ENCODE results near the gene ZFP36L1. TPM values are rescaled to one million over a fixed set of nuclear protein-coding genes. Genes with fewer than 3 reads are reported as not detected.

ZFP36L1 gene
- total and polyA plus RNA-seq, 9 of the 15 experiments (the other 6 are each of a cell fraction or from before 2014, with no cell fraction given) = 1.3 to 26.6 (median 3.7) TPM

GRCh38 chr14:68807987-68808386 is 15.1 kb upstream of the ZFP36L1 start:
- Histone ChIP-seq H4K20me1 (replicated peaks; ENCODE audit: control insufficient read depth, insufficient read depth, low read length) (no peaks in the 10 kb centered on the region), H3K9ac (ENCODE audit: insufficient read depth in 1 of 2, low read depth in 2 of 2, low read length in 2 of 2) (no peak overlapping the region), H3K79me2 (ENCODE audit: control insufficient read depth, insufficient read depth, low read length) (no peaks in the 10 kb centered on the region), H3K9me1 (ENCODE audit: control insufficient read depth, insufficient read depth, low read length) (no peaks in the 10 kb centered on the region), H3K4me1 (replicated peaks in 1 of 2; ENCODE audit: control insufficient read depth in 2 of 2, insufficient read depth in 2 of 2, low read length in 2 of 2) (peaks cover 14 to 23% of the 10 kb centered on the region in 2 experiments; a peak in 4 of 5 replicates), H3K27ac (ENCODE audit: extremely low read depth, low read depth, low read length) (no peak overlapping the region), H3K9me3 (replicated peaks; ENCODE audit: control insufficient read depth, insufficient read depth, low read depth, low read length) (peaks cover 2% of the 10 kb centered on the region; the same call in 1 of the 2 replicates), H3K4me2 (ENCODE audit: insufficient read depth, low read length) (no peak overlapping the region), H3K36me3 (ENCODE audit: control insufficient read depth, insufficient read depth, low read length) (no peaks in the 10 kb centered on the region), H3K27me3 (ENCODE audit: control insufficient read depth in 2 of 2, insufficient read depth in 2 of 2, low read length in 2 of 2) (no peaks in the 10 kb centered on the region), H2AFZ (ENCODE audit: low read depth, low read length) (no peak overlapping the region), H3K4me3 (no peak overlapping the region)
- ChIA-PET POLR2A (interaction anchor here (0.5 kb wide), 1 partner anchor 15 kb away, joined by 3 read pairs; the partner anchor contains the start of gene ZFP36L1), CTCF (ENCODE audit: low intra/inter-chr PET ratio) (no interaction called here)
- intact Hi-C loops (cut with micrococcal nuclease) (no loop called here), in situ Hi-C loops (cut with MboI) (no loop called here)
- peak in 1 of 4 experiments; percentile 3 for DNase-seq (ENCODE audit: extremely low read depth in 1 of 4, low spot score in 3 of 4)
- ATAC-seq = no peak
- 79% methylated on average over 6 of the region's 7 CpGs for WGBS (ENCODE audit: insufficient coverage, low coverage, missing lambda C conversion rate)
- FAIRE-seq = no peak
- no TSS peak for BruUV-seq (replicated peaks)
- no peak for TF ChIP-seq ZNF324 (CRISPR knock-in tag; IDR thresholded peaks at IDR 0.05)
- TF ChIP-seq PHF21A (IDR thresholded peaks at IDR 0.05; ENCODE audit: borderline replicate concordance, low read depth) = no peak
- TF ChIP-seq PHF8 (IDR thresholded peaks at IDR 0.05; ENCODE audit: borderline replicate concordance, low read length) = no peak
- TF ChIP-seq ARID3A (IDR thresholded peaks at IDR 0.05; ENCODE audit: borderline replicate concordance, low read depth, low read length) = no peak
- TF ChIP-seq SRSF3 (IDR thresholded peaks at IDR 0.05; ENCODE audit: insufficient read depth, low read length) = no peak
- TF ChIP-seq ZNF140 (CRISPR knock-in tag; IDR thresholded peaks at IDR 0.05) = no peak
- TF ChIP-seq, protein P1, sequence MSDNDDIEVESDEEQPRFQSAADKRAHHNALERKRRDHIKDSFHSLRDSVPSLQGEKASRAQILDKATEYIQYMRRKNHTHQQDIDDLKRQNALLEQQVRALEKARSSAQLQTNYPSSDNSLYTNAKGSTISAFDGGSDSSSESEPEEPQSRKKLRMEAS (CRISPR knock-in tag; IDR thresholded peaks at IDR 0.05) = no peak
- no peak for TF ChIP-seq L3MBTL2 (IDR thresholded peaks at IDR 0.05)
- TF ChIP-seq ARID1B (IDR thresholded peaks at IDR 0.05) = no peak
- no peak for TF ChIP-seq THAP7 (CRISPR knock-in tag; IDR thresholded peaks at IDR 0.05)
- TF ChIP-seq SAP30 (IDR thresholded peaks at IDR 0.05; ENCODE audit: borderline replicate concordance, insufficient read depth, low read depth, low read length, poor library complexity, severe bottlenecking) = no peak
- no peak for TF ChIP-seq ZNF699 (CRISPR knock-in tag; IDR thresholded peaks at IDR 0.05; ENCODE audit: insufficient replicate concordance)
- no peak for TF ChIP-seq NFIX (CRISPR knock-in tag; IDR thresholded peaks at IDR 0.05; ENCODE audit: low read depth)
- no peak for TF ChIP-seq ELF2 (CRISPR knock-in tag; IDR thresholded peaks at IDR 0.05)
- no peak for TF ChIP-seq POLR2A (conservative IDR thresholded peaks at IDR 0.05)
- no peak for TF ChIP-seq SIX5 (IDR thresholded peaks at IDR 0.05; ENCODE audit: borderline replicate concordance in 1 of 2, insufficient read depth in 1 of 2, low read depth in 1 of 2, low read length in 2 of 2)
- no peak for TF ChIP-seq ATF4 (CRISPR knock-in tag; IDR thresholded peaks at IDR 0.05)
- TF ChIP-seq MTA1 (IDR thresholded peaks at IDR 0.05; ENCODE audit: borderline replicate concordance) = no peak
- no peak for TF ChIP-seq PTTG1 (tag; IDR thresholded peaks at IDR 0.05; ENCODE audit: low read depth)
